SK-N-SH treated with all-trans-retinoic acid at 6 μM for 48 hours (cell line): ENCODE results near the gene RLN1.
A peak's percentile ranks its signal among the peaks of the same experiment; 100 is the strongest.

Experiments used
- ATAC-seq: fragments of 200-7000 bp; cut with Tn5 transposase; 3 replicates; pipeline ENCODE4 v1.9.1; 2020; ENCODE audit warnings: mild to moderate bottlenecking, moderate library complexity
- ARNTL ChIP-seq: fragments of 450-650 bp; formaldehyde crosslinking; IDR thresholded peaks from 2 replicates; pipeline ENCODE4 v1.5.0; 2020; ENCODE audit warnings: low read depth, mild to moderate bottlenecking, moderate library complexity, borderline replicate concordance
- BACH2 ChIP-seq: fragments of 250-450 bp; sonication (Bioruptor Pico); IDR thresholded peaks from 2 replicates; pipeline ENCODE4 v1.9.0; 2021; ENCODE audit warnings: mild to moderate bottlenecking, borderline replicate concordance
- CSDC2 ChIP-seq: fragments of 250-450 bp; sonication (Bioruptor Pico); IDR thresholded peaks from 2 replicates; pipeline ENCODE4 v1.5.0; 2020; ENCODE audit warnings: mild to moderate bottlenecking, moderate library complexity
- ESRRG ChIP-seq: fragments of 250-450 bp; sonication (Bioruptor Pico); IDR thresholded peaks from 2 replicates; pipeline ENCODE4 v1.6.1; 2021; ENCODE audit warnings: mild to moderate bottlenecking
- GLIS3 ChIP-seq: fragments of 250-450 bp; sonication (Bioruptor Pico); IDR thresholded peaks from 2 replicates; pipeline ENCODE4 v1.5.0; 2020; ENCODE audit warnings: mild to moderate bottlenecking, moderate library complexity
- OSR1 ChIP-seq: fragments of 250-450 bp; sonication (Bioruptor Pico); IDR thresholded peaks from 2 replicates; pipeline ENCODE4 v1.8.0; 2022; ENCODE audit warnings: moderate library complexity, mild to moderate bottlenecking, inconsistent platforms
- PPARA ChIP-seq: fragments of 250-450 bp; sonication (Bioruptor Pico); IDR thresholded peaks from 2 replicates; pipeline ENCODE4 v1.5.0; 2020; ENCODE audit warnings: mild to moderate bottlenecking, borderline replicate concordance
- RARB ChIP-seq: fragments of 250-450 bp; sonication (Bioruptor Pico); IDR thresholded peaks from 2 replicates; pipeline ENCODE4 v1.8.0; 2021; ENCODE audit warnings: mild to moderate bottlenecking, moderate library complexity
- SNAI2 ChIP-seq: fragments of 250-450 bp; sonication (Bioruptor Pico); IDR thresholded peaks from 2 replicates; pipeline ENCODE4 v1.5.0; 2020; ENCODE audit warnings: mild to moderate bottlenecking, moderate library complexity
- TCF4 ChIP-seq: fragments of 250-450 bp; sonication (Bioruptor Pico); IDR thresholded peaks from 2 replicates; pipeline ENCODE4 v1.8.0; 2021; ENCODE audit warnings: mild to moderate bottlenecking, moderate library complexity, borderline replicate concordance
- TOX ChIP-seq: fragments of 250-450 bp; sonication (Bioruptor Pico); IDR thresholded peaks from 2 replicates; pipeline ENCODE4 v1.8.0; 2021; ENCODE audit warnings: mild to moderate bottlenecking, moderate library complexity, borderline replicate concordance
- ZFP30 ChIP-seq: fragments of 450-650 bp; formaldehyde crosslinking; IDR thresholded peaks from 2 replicates; pipeline ENCODE4 v1.5.0; 2022; ENCODE audit warnings: mild to moderate bottlenecking, moderate library complexity
- ZNF70 ChIP-seq: fragments of 450-650 bp; formaldehyde crosslinking; IDR thresholded peaks from 2 replicates; pipeline ENCODE4 v1.5.0; 2020; ENCODE audit warnings: mild to moderate bottlenecking, moderate library complexity
- ZNF8 ChIP-seq: fragments of 450-650 bp; formaldehyde crosslinking; IDR thresholded peaks from 2 replicates; pipeline ENCODE4 v1.5.0; 2020; ENCODE audit warnings: mild to moderate bottlenecking, moderate library complexity
- TF ChIP-seq, protein P1 (sequence below): fragments of 250-450 bp; sonication (Bioruptor Pico); IDR thresholded peaks from 2 replicates; pipeline ENCODE4 v1.5.1; 2020; ENCODE audit warnings: low read depth, mild to moderate bottlenecking, moderate library complexity
- TF ChIP-seq, protein P2 (sequence below): fragments of 250-450 bp; sonication (Bioruptor Pico); IDR thresholded peaks from 2 replicates; pipeline ENCODE4 v1.8.0; 2020; ENCODE audit warnings: mild to moderate bottlenecking, moderate library complexity, borderline replicate concordance
- TF ChIP-seq, protein P3 (sequence below): fragments of 250-450 bp; sonication (Bioruptor Pico); IDR thresholded peaks from 2 replicates; pipeline ENCODE4 v1.5.1; 2021; ENCODE audit warnings: mild to moderate bottlenecking, moderate library complexity

RLN1 gene

DNA sequence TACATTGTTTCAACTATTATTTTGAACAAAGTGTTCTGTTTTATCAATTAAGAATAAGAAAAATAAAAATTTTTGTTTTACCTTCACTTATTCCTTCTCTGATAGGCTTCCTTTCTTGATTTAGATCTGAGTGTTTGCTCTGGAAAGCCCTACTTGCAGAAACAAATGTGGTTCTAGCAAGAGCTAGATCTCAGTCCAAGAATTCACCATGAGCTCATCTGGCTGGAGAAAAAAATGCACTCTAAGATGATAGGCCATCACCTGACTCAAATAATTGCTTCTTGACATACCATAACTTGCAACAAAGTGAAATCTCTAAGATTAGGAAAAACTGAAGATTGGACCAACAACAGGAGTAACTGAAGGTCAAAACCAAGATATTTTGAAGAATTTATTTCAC, 28.8 kb downstream of the RLN1 start:
- ATAC-seq, result no peak
- TF ChIP-seq GLIS3 (CRISPR knock-in tag) (no peak), ZNF70 (CRISPR knock-in tag) (no peak), TCF4 (CRISPR knock-in tag) (no peak), ZFP30 (CRISPR knock-in tag) (no peak), PPARA (CRISPR knock-in tag) (no peak), OSR1 (no peak), CSDC2 (CRISPR knock-in tag) (no peak), ARNTL (CRISPR knock-in tag) (no peak)

DNA sequence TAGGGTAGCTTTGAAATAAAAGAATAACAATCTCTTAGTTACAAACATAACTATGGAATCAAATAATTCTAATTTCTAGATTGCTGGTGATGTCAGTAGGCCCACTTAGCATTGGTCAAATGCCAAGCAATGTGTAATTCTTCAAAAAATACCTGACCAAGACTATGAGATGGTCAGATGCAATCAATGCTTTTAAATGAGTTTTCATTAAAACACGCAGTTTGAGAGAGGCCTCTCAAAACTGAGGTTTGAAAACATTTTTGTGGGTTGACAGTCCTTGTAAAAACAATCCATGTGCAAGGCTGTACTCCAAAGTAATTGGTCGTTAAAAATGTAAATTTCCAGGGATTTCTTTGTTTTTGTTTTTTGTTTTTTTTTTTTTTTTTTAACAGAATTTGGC, 33.9 kb downstream of the RLN1 start:
- no peak for ATAC-seq
- TF ChIP-seq ZFP30 (CRISPR knock-in tag) (no peak), TCF4 (CRISPR knock-in tag) (no peak), ARNTL (CRISPR knock-in tag) (no peak), SNAI2 (no peak), ESRRG (no peak), ZNF8 (CRISPR knock-in tag) (no peak)

DNA sequence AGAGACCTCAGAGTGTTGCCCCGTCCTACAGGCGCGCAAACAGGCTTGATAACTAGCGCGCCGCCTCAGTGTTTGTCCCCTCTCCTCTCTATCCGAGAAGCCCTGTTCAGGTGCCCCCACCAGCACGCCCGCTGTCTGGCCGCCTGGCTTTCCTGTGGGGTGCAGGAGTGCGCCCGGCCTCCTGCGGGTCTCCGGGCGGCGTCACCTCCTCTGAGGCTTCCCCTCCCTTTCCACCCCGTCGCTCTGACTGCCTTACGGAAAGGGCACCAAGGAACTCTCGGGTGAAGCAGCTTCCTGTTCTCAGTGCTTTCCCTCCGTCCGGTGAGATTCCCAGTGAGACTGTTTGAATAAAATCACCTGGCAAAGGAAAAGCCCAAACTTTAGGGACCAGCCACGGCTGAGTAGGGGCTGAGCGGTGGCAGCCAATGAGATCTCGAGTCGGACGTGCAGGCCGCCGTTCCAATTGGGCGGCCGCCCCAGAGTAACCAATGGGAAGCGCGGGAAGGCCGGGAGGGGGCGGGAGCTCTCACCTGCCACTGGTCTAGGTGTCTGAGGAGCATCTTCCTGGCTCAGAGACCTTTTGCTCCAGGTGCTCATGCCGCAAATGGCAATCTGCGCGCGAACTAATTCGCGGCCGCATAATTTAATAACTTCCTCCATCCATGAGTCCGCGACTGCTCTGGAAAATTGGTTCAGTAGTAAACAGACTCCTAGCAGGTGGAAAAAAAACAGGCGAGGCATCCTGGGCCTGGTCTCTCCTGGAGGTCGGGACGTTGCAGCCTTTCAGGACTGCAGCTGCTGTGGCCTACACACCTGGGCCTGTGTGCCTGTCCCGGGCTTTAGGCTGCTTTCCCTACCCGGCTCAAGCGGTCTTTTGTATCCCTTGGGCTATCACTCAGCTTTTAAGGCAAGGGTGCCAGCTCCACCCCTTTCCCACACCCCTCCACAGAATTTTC, 35.6 kb downstream of the RLN1 start, which contains the start of gene RLN2:
Gene RLN2 (minus strand): TSS at position 877 of the 956 bp plus-strand sequence. CDS start 136 bp downstream, at position 741.
- ATAC-seq, result peak; percentile 100

DNA sequence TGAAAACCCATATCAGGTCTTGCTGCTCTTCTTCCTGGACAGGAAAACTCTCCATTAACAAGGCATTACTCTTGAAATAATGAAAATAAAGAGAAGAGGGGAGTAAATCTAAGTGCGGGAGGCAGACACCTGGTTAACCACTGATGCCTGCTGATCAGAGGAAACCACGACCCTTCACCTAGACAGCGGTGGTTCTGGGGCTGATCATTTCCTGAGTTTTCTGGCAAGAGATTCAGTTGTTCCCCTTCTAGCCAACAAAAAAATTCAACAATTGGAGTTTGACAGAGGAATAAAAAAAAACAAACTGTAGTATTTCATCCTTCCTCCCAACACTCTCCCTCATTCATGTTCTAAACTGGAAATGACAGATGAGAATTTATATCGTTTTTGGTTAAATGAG, 38.1 kb downstream of the RLN1 start:
- no peak for ATAC-seq
- TF ChIP-seq RARB (CRISPR knock-in tag) (no peak), CSDC2 (CRISPR knock-in tag) (no peak), ARNTL (CRISPR knock-in tag) (no peak), BACH2 (CRISPR knock-in tag) (no peak), ZNF70 (CRISPR knock-in tag) (no peak), TOX (no peak), PPARA (CRISPR knock-in tag) (no peak)
- TF ChIP-seq, protein P1, sequence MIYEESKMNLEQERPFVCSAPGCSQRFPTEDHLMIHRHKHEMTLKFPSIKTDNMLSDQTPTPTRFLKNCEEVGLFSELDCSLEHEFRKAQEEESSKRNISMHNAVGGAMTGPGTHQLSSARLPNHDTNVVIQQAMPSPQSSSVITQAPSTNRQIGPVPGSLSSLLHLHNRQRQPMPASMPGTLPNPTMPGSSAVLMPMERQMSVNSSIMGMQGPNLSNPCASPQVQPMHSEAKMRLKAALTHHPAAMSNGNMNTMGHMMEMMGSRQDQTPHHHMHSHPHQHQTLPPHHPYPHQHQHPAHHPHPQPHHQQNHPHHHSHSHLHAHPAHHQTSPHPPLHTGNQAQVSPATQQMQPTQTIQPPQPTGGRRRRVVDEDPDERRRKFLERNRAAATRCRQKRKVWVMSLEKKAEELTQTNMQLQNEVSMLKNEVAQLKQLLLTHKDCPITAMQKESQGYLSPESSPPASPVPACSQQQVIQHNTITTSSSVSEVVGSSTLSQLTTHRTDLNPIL (CRISPR knock-in tag), result no peak
- TF ChIP-seq, protein P2, sequence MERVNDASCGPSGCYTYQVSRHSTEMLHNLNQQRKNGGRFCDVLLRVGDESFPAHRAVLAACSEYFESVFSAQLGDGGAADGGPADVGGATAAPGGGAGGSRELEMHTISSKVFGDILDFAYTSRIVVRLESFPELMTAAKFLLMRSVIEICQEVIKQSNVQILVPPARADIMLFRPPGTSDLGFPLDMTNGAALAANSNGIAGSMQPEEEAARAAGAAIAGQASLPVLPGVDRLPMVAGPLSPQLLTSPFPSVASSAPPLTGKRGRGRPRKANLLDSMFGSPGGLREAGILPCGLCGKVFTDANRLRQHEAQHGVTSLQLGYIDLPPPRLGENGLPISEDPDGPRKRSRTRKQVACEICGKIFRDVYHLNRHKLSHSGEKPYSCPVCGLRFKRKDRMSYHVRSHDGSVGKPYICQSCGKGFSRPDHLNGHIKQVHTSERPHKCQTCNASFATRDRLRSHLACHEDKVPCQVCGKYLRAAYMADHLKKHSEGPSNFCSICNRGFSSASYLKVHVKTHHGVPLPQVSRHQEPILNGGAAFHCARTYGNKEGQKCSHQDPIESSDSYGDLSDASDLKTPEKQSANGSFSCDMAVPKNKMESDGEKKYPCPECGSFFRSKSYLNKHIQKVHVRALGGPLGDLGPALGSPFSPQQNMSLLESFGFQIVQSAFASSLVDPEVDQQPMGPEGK (CRISPR knock-in tag), result no peak

DNA sequence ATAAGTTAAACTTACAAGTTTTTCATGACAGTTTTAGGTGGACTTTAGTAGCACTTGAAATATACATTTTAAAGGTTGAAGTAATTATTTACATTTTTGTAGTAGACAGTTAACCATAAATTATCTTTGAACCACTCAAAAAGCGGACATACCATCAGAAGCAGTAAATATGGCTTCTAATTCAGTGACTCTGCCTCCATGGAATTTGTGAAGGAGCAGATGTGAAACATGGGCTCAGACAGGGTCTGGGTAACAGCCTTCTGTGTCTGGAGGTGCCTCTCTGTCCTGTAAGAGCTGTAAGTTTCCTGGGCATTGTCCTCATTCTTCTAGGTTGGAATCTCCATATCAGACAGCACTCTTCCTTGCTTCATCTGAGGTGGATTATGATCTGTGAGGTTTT, 47.5 kb downstream of the RLN1 start:
- TF ChIP-seq CSDC2 (CRISPR knock-in tag), result no peak
- TF ChIP-seq, protein P3, sequence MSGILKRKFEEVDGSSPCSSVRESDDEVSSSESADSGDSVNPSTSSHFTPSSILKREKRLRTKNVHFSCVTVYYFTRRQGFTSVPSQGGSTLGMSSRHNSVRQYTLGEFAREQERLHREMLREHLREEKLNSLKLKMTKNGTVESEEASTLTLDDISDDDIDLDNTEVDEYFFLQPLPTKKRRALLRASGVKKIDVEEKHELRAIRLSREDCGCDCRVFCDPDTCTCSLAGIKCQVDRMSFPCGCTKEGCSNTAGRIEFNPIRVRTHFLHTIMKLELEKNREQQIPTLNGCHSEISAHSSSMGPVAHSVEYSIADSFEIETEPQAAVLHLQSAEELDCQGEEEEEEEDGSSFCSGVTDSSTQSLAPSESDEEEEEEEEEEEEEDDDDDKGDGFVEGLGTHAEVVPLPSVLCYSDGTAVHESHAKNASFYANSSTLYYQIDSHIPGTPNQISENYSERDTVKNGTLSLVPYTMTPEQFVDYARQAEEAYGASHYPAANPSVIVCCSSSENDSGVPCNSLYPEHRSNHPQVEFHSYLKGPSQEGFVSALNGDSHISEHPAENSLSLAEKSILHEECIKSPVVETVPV (CRISPR knock-in tag), result no peak
- TF ChIP-seq TOX, result no peak
- no peak for TF ChIP-seq ZNF70 (CRISPR knock-in tag)
- no peak for TF ChIP-seq GLIS3 (CRISPR knock-in tag)
- TF ChIP-seq ARNTL (CRISPR knock-in tag), result no peak
- ATAC-seq, result no peak

DNA sequence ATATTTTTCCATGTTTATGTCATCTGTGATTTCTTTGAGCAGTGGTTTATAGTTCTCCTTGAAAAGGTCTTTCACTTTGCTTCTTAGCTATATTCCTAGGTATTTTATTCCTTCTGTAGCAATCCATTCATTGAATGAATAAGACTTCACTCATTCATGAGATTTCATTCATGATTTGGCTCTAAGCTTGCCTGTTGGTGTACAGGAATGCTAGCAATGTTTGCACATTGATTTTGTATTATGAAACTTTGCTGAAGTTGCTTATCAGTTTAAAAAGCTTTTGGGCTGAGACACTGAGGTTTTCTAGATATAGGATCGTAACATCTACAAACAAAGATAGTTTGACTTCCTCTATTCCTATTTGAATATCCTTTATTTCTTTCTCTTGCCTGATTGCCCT, 51.1 kb downstream of the RLN1 start:
- no peak for ATAC-seq
- TF ChIP-seq, protein P2 (CRISPR knock-in tag), result no peak
- TF ChIP-seq PPARA (CRISPR knock-in tag) (no peak), ZNF8 (CRISPR knock-in tag) (no peak)
